Activated CD8-positive, alpha-beta T cell treated with anti-CD3 and anti-CD28 coated beads, Interleukin-2, amount 10 ng/mL, durations not matched to agents 7 days and 5 days (primary cell): ENCODE data around the gene RAI1. TPM values are rescaled to one million over a fixed set of nuclear protein-coding genes. Genes with fewer than 3 reads are reported as not detected.

Experiments used
- ATAC-seq: fragments of 150-1000 bp; cut with Tn5 transposase; one replicate; pipeline ENCODE4 v1.10.0; 2021; ENCODE audit warnings: moderate library complexity
- CTCF ChIA-PET: fragments of 350-600 bp; sonication (Branson Sonifier 250); formaldehyde crosslinking; loops from one replicate; lab custom pipeline; 2021; ENCODE audit warnings: antibody characterized with exemption; lab: Charles Lee
- POLR2A ChIA-PET: fragments of 350-600 bp; sonication (Branson Sonifier 250); formaldehyde crosslinking; loops from one replicate; lab custom pipeline; 2021; ENCODE audit warnings: antibody characterized with exemption; lab: Charles Lee
- DNase-seq: peaks from one replicate; pipeline ENCODE4 v3.0.0-alpha.2; 2020
- H3K27ac Mint-ChIP-seq: one replicate; pipeline ENCODE4 v1.8.0; 2021; ENCODE audit warnings: mild to moderate bottlenecking, mixed read lengths
- H3K27me3 Mint-ChIP-seq: one replicate; pipeline ENCODE4 v1.8.0; 2021; ENCODE audit warnings: low read depth, mixed read lengths
- H3K36me3 Mint-ChIP-seq: one replicate; pipeline ENCODE4 v1.8.0; 2021; ENCODE audit warnings: low read depth, mixed read lengths
- H3K4me1 Mint-ChIP-seq: one replicate; pipeline ENCODE4 v1.8.0; 2021; ENCODE audit warnings: low read depth, mixed read lengths
- H3K4me3 Mint-ChIP-seq: one replicate; pipeline ENCODE4 v1.8.0; 2021; ENCODE audit warnings: mild to moderate bottlenecking, mixed read lengths
- H3K9me3 Mint-ChIP-seq: one replicate; pipeline ENCODE4 v1.8.0; 2022; ENCODE audit warnings: mixed read lengths; ENCODE audit not compliant: insufficient read depth
- total RNA-seq, 2 experiments: library from RNA; stranded (reverse); gene quantifications; one replicate each; pipeline ENCODE4 v1.2.3, GENCODE V29; 2021

Gene RAI1
- total RNA-seq, 2 experiments from 2014 or later, result 24.4 to 24.6 TPM

DNA sequence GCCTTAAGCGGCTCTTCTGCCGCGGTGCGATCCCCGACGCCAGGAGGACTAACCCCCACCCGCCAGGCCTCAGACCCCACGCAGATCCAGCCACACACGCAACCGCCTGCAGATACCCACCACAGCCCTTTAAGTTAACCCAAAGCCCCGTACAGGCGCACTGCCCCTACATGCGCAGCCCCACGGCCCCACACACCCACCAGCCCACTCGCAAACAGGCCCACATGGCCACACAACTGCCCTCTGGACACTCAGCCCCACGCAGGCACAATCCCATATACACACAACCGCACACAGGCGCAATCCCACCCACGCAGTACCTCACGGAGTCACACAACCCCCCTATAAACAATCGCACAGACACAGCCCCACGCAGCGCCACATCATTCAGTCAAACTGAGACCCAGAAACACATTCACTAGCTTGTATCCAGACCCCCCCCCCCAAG lies 41.7 kb downstream of the RAI1 start:
- no peak for ATAC-seq
- no peak overlapping the region for H3K4me3 Mint-ChIP-seq

DNA sequence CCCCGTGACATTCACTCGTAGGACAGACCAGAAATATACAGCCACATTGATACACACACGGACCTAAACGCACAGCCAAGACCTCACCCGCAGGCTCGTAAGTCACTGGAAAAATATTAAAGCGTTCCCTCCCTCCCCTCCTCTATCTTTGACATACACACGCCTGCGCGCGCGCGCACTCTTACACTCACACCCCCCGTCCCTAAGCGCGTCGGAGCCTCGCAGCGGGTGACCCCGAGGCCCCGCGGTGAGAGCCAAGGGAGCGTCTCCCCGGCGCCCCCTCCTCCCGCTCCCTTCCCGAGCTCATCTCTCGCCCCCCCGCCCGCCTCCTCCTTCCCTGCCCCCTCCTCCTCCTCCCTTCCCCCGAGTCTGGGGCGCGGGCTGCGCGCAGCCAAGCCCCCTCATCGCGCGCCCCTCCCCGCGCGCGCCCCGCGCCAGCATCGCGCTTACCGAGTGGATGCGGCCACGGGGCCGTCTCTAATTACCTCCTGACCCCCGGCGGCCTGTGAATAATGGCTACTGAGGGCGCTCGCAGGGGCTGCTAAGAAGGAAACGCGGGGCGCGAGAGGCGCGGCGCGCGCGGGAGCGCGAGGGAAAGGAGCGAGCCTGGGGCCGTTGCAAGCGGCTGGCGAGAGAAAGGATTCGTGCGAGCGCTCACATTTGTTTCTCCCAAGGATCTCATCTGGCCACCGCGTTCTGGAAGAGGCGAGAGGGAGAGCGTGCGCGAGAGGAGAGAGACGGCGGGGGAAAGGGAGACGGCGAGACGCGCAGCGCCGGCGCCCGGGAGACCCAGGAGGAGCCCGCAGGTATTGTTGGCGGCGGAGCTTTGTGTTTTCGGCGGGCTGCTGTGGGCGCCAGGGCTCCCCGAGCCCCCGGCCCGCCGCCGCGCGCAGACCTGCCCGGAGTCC lies 42.4 kb downstream of the RAI1 start:
- DNase-seq (no peak), ATAC-seq (peak; percentile 38)
- Mint-ChIP-seq H3K4me1 (peaks cover 39% of the 10 kb centered on the region), H3K4me3 (peak overlapping the region; percentile 75), H3K27me3 (peaks cover 40% of the 10 kb centered on the region), H3K36me3 (peaks cover 12% of the 10 kb centered on the region), H3K9me3 (no peaks in the 10 kb centered on the region), H3K27ac (no peak overlapping the region)
- ChIA-PET POLR2A (no interaction called here), CTCF (no interaction called here)

More for the DNA sequence above, 41.7 kb downstream of the RAI1 start:
- peaks cover 10% of the 10 kb centered on the region for H3K36me3 Mint-ChIP-seq
- peaks cover 42% of the 10 kb centered on the region for H3K4me1 Mint-ChIP-seq
- no peak for DNase-seq
- no peaks in the 10 kb centered on the region for H3K9me3 Mint-ChIP-seq
- CTCF ChIA-PET, result no interaction called here
- POLR2A ChIA-PET, result no interaction called here
- peaks cover 41% of the 10 kb centered on the region for H3K27me3 Mint-ChIP-seq
- no peak overlapping the region for H3K27ac Mint-ChIP-seq

DNA sequence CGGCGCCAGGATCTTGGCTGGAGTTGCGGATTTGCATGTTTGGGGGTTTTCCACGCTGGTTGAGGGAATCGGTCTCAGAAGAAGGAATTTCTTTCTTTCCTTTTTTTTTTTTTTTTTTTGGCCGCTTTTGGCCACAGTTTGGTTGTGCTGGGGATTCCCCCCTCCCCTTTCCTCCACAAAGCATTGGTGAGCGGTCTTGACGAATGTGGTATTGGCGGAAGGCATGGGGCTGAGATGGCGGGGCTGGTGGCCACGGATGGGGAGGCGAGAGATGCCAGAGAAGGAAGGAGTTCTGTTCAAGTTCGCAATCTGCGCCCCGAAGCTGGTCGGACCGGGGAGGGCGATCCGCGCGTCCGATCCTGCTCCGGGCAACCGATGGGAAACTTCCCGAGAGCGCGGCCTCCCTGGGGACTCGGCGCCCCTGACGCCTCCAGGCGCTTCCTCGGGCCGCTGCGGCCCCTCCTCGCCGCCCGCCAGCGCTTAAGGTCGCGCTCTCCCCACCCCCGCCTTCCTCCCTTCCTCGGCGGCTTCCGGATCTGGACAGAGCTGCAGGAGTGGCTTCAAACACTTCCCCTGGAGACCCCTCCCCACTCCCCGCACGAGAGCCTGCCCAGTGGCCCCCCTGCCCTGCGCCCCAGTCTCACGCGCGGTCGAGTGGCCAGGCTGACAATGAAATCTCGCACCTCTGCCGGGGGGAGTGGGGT lies 43.2 kb downstream of the RAI1 start:
- peak; percentile 49 for ATAC-seq
- peak; percentile 47 for DNase-seq
- ChIA-PET POLR2A (no interaction called here), CTCF (no interaction called here)
- Mint-ChIP-seq H3K27ac (no peak overlapping the region), H3K4me3 (peak overlapping the region; percentile 64), H3K9me3 (no peaks in the 10 kb centered on the region), H3K4me1 (peaks cover 42% of the 10 kb centered on the region), H3K36me3 (peaks cover 12% of the 10 kb centered on the region), H3K27me3 (peaks cover 37% of the 10 kb centered on the region)

DNA sequence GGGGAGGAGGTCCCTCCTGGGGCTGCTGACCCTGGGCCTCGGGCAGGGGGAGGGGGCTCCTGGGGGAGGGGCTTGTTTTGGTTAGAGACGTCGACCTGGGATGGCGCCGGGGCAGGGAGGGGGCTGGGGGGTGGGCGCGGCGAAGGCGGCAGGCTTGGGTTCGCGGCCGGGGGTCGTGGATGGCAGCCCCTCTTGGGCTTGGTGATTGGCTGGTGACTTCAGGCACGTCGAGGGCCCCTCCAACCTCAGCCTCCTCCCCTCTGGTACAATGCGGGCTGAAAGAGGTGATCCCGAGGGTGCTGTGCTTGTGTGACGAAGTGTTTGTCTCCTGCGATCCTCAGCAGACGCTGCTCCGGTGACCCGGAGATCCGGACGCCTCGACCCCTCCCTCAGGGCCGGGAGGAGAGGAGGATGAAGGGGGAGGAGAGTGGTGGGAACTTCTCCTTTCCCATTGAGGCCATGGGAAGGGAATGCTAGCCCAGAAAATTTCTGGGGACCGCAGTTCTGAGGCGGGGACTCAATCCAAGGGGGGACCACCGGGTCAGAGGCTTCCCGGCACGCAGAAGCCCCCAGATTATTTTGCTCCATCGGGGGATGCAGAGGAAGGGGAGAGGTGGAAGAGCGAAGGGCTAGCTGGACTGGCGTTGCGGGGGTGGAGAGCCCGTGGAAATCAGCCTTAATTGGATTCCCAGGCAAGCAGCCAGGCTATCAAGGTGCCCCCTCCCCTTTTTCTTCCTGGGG lies 43.9 kb downstream of the RAI1 start:
- Mint-ChIP-seq H3K4me1 (peaks cover 46% of the 10 kb centered on the region), H3K27ac (no peak overlapping the region), H3K27me3 (peaks cover 37% of the 10 kb centered on the region), H3K36me3 (peaks cover 12% of the 10 kb centered on the region), H3K4me3 (peak overlapping the region; percentile 15), H3K9me3 (no peaks in the 10 kb centered on the region)
- ChIA-PET CTCF (no interaction called here), POLR2A (no interaction called here)
- DNase-seq (no peak), ATAC-seq (no peak)

DNA sequence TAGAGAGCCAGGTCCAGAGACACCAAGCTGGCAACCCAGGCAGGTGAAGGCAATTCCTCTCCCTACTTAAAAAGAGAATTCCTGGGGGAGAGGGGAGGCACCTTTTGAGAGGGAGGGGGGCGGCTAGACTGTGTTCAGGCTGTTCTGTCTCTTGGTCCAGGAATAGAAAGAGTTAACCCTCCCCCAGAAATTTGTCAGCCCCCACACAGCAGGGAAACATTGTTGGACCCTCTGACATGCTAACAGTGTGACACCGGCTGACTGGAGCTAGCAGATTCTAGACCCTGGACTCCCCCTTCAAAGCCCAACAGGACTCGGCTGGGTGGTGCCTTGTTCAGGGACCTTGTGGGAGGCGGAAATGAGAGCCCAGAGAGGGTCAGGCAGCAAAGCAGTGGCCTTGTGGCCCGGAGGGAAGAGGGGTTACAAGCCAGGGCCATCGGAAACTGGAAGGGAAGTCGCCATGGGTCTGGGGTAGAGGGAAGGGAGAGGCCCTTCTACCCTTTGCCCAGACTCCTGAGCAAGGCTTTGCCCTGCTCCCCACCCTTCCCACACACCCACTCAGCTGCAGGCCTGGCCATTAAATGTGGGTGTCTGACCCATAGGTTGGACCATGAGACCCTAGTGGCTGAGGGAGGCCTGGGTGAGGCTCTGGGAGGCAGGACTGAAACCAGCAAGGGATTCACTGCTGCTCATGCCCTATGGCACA lies 44.6 kb downstream of the RAI1 start:
- no peak overlapping the region for H3K27ac Mint-ChIP-seq
- peaks cover 34% of the 10 kb centered on the region for H3K27me3 Mint-ChIP-seq
- ATAC-seq (no peak), DNase-seq (no peak)
- ChIA-PET CTCF (no interaction called here), POLR2A (no interaction called here)
- H3K36me3 Mint-ChIP-seq, result peaks cover 12% of the 10 kb centered on the region
- no peaks in the 10 kb centered on the region for H3K9me3 Mint-ChIP-seq
- H3K4me3 Mint-ChIP-seq, result no peak overlapping the region
- H3K4me1 Mint-ChIP-seq, result peaks cover 46% of the 10 kb centered on the region

DNA sequence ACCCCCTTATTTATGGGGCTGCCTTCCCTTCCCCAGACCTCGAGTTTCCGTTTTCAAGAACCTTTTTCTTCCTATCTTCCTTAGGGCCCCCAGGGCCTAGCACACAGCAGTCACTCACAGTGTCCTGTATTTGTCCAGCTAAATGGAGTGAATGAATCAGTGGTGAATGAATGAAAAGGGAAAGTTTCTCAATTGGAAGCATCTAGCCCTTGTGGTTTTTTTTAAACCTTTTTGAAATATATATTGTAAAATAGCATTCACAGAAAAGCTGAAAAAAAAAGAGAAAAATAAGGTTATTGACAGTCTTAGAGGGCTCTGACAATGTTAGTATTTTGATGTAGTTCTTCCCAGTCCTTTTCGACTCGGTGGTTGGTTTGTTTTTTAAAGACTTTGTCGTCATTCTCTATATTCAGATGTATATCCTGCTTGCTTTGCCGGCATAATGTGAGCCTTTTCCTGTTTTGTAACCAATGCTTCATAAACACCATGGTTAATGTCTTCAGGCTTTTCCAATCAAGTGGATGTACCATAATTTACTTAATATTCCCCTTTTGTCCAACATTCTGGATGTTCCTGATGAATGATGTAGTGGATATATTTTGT lies 45.3 kb downstream of the RAI1 start:
- Mint-ChIP-seq H3K27ac (no peak overlapping the region), H3K36me3 (peaks cover 12% of the 10 kb centered on the region), H3K4me1 (peaks cover 46% of the 10 kb centered on the region), H3K27me3 (peaks cover 29% of the 10 kb centered on the region), H3K9me3 (no peaks in the 10 kb centered on the region), H3K4me3 (no peak overlapping the region)
- POLR2A ChIA-PET, result no interaction called here
- DNase-seq, result no peak
- CTCF ChIA-PET, result interaction anchor here (0.6 kb wide), 1 partner anchor 193 kb away, joined by 3 read pairs; no protein-coding TSS in a partner anchor
- no peak for ATAC-seq

DNA sequence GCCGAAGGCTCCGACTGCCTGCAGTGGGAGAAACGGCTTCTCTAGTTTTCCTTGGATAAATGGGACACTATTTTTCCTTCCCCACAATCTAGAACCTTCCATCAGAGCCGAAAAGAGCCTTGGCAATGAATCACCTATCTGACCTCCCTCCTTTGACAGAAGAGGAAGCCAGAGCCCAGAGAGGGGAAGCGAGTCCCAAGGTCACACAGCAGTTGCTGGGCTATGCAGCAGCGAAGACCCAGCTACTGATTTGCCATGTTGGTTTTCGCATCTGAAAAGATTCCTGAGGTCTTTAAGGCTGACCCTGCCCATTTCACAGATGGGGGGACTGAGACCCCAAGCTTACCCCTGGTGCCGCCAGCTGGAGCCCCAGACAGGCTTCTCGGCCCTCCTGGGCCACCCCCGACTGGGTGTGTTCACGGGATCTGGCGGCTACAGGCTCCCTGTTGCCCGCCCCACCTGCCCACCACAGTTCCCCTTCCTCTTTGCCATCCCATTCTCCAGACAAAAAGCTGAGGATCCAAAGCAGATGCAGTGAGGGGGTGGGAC lies 45.9 kb downstream of the RAI1 start:
- ChIA-PET CTCF (interaction anchor here (0.6 kb wide), 1 partner anchor 192 kb away, joined by 3 read pairs; no protein-coding TSS in a partner anchor), POLR2A (no interaction called here)
- peaks cover 23% of the 10 kb centered on the region for H3K27me3 Mint-ChIP-seq
- peaks cover 9% of the 10 kb centered on the region for H3K36me3 Mint-ChIP-seq
- H3K4me3 Mint-ChIP-seq, result no peak overlapping the region
- H3K4me1 Mint-ChIP-seq, result peaks cover 43% of the 10 kb centered on the region
- no peak for ATAC-seq
- no peak overlapping the region for H3K27ac Mint-ChIP-seq
- no peak for DNase-seq
- H3K9me3 Mint-ChIP-seq, result no peaks in the 10 kb centered on the region

DNA sequence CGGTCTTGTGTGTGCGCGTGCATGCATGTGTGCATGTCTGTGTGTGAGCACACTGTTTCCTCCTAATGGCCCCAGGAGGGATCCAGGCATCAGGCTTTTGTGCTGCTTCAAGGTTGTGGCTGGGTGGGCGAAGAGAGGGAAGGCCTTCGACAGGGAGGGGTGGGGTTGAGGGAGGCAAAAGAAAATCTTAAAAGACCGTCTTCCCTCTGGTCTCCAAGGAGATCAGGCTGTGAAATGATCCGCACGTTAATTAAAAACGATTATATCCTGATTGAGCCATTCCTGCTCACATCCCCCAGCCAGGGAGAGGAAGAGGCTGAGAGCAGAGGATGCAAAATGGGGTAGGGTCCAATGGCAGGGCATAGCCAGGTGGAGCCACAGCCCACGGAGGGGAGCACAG lies 46.9 kb downstream of the RAI1 start:
- ATAC-seq (no peak), DNase-seq (no peak)
- peaks cover 15% of the 10 kb centered on the region for H3K27me3 Mint-ChIP-seq
- ChIA-PET CTCF (interaction anchor here (1.1 kb wide), 1 partner anchor 10 kb away, joined by 4 read pairs; no protein-coding TSS in a partner anchor), POLR2A (interaction anchor here (1.2 kb wide), 1 partner anchor 23 kb away, joined by 4 read pairs; no protein-coding TSS in a partner anchor)
- H3K36me3 Mint-ChIP-seq, result peaks cover 6% of the 10 kb centered on the region
- peaks cover 37% of the 10 kb centered on the region for H3K4me1 Mint-ChIP-seq
- no peaks in the 10 kb centered on the region for H3K9me3 Mint-ChIP-seq
- no peak overlapping the region for H3K27ac Mint-ChIP-seq
- no peak overlapping the region for H3K4me3 Mint-ChIP-seq

DNA sequence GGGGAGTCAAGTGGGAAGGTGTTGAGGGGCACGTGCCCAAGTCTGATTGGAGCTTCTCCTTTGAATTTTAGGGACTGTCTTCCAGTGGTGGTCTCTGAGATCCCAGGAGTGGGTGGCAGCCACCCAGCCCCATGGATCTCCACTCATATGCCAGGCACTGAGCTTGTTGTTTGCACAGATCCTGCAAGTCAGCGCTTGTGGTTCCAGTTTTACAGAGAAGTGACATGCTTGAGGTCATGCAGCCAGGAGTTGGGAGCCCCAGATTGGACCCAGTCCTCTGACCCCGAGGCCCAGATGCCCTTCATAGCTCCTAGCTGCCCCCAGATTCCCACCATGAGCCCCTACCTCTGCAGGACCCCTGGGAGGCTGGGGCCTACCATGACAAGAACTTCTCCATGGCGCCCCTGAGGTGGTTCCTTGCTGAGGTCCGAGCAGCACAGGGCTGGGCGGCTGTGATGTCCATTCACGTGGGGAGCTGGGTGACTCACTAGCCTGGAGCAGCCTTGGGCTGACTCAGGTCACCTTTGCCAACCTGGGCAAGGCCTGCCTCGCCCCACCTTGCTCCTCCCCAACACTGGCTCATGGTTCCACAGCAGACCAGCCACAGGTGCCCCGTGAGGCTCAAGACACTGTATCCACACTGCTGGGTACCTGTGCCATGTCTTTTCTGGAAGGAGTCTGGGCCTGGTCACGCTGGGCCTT lies 47.4 kb downstream of the RAI1 start:
- POLR2A ChIA-PET, result interaction anchor here (1.2 kb wide), 1 partner anchor 22 kb away, joined by 4 read pairs; no protein-coding TSS in a partner anchor
- Mint-ChIP-seq H3K27me3 (peaks cover 12% of the 10 kb centered on the region), H3K36me3 (peaks cover 5% of the 10 kb centered on the region), H3K27ac (no peak overlapping the region), H3K4me1 (peaks cover 34% of the 10 kb centered on the region), H3K9me3 (no peaks in the 10 kb centered on the region), H3K4me3 (no peak overlapping the region)
- ATAC-seq (no peak), DNase-seq (no peak)
- CTCF ChIA-PET, result interaction anchor here (0.7 to 1.1 kb wide), 6 partner anchors 9 to 64 kb away, joined by 3 to 4 read pairs (median 3); no protein-coding TSS in a partner anchor
